Activated naive CD8-positive, alpha-beta T cell treated with anti-CD3 and anti-CD28 coated beads, Interleukin-2, amount 50 U/mL, for 16 hours (primary cell): ENCODE data around the gene PER2.
"Not testable (repeated sequence)": the region's sequence is repeated elsewhere in the genome, so short reads cannot be mapped to it uniquely, and the experiment has no call there.

Experiments used
- DNase-seq: peaks from one replicate; pipeline ENCODE4 v3.0.0-alpha.2; 2020; ENCODE audit warnings: low read depth, low spot score

The PER2 gene

GRCh38 chr2:238287737-238288649 lies at the start of gene PER2:
PER2 (minus strand) TSS chr2:238288610; CDS start chr2:238277936, 10,674 bp downstream.
- DNase-seq = no peak

GRCh38 chr2:238337846-238338245 lies 49.4 kb upstream of the PER2 start:
- DNase-seq = no peak

GRCh38 chr2:238336793-238337444 lies 48.5 kb upstream of the PER2 start:
- no peak for DNase-seq

- DNase-seq = no peak
Measured at GRCh38 chr2:238336151-238336550, 47.7 kb upstream of the PER2 start.

- DNase-seq = not testable (repeated sequence)
Measured at GRCh38 chr2:238335591-238335990, 47.2 kb upstream of the PER2 start.

GRCh38 chr2:238334885-238335284 lies 46.5 kb upstream of the PER2 start:
- DNase-seq = no peak

GRCh38 chr2:238331916-238332315 lies 43.5 kb upstream of the PER2 start:
- DNase-seq = no peak

- no peak for DNase-seq
Measured at GRCh38 chr2:238330391-238330790, 42.0 kb upstream of the PER2 start.

- no peak for DNase-seq
Measured at GRCh38 chr2:238327751-238328150, 39.3 kb upstream of the PER2 start.

- no peak for DNase-seq
Measured at GRCh38 chr2:238326801-238327365, 38.5 kb upstream of the PER2 start.

GRCh38 chr2:238325694-238326093 lies 37.3 kb upstream of the PER2 start:
- DNase-seq = no peak

- not testable (repeated sequence) for DNase-seq
Measured at GRCh38 chr2:238324248-238324647, 35.8 kb upstream of the PER2 start.

- no peak for DNase-seq
Measured at GRCh38 chr2:238322001-238322411, 33.6 kb upstream of the PER2 start.

- no peak for DNase-seq
Measured at GRCh38 chr2:238321467-238321866, 33.1 kb upstream of the PER2 start.

GRCh38 chr2:238320648-238321281 lies 32.4 kb upstream of the PER2 start:
- DNase-seq = no peak

GRCh38 chr2:238320246-238320647 lies 31.8 kb upstream of the PER2 start, which contains the start of gene TRAF3IP1:
TRAF3IP1 (plus strand) TSS chr2:238320518; CDS start chr2:238320663, 145 bp downstream.
- peak; percentile 69 for DNase-seq

GRCh38 chr2:238315031-238315595 lies 26.7 kb upstream of the PER2 start:
- DNase-seq = no peak

- DNase-seq = no peak
Measured at GRCh38 chr2:238314576-238314975, 26.2 kb upstream of the PER2 start.

- no peak for DNase-seq
Measured at GRCh38 chr2:238313991-238314350, 25.6 kb upstream of the PER2 start.

- DNase-seq = no peak
Measured at GRCh38 chr2:238313289-238313990, 25.0 kb upstream of the PER2 start.

- DNase-seq = not testable (repeated sequence)
Measured at GRCh38 chr2:238310721-238311120, 22.3 kb upstream of the PER2 start.
